GM18498 (cell line): ENCODE results near the gene PTX3.

Experiments
- ATAC-seq: cut with Tn5 transposase; IDR thresholded peaks from one replicate; pipeline ENCODE4 v1.9.1; 2021; ENCODE audit warnings: mild to moderate bottlenecking, moderate library complexity; ENCODE audit not compliant: unreplicated experiment

Gene PTX3

GRCh38 chr3:157471064-157471463, 34.4 kb downstream of the PTX3 start:
- no peak for ATAC-seq

- no peak for ATAC-seq
These were observed 36.0 kb downstream of the PTX3 start for GRCh38 chr3:157472648-157473047.

- ATAC-seq: no peak
These were observed 39.3 kb downstream of the PTX3 start for GRCh38 chr3:157475921-157476414.

GRCh38 chr3:157477441-157477840, 40.8 kb downstream of the PTX3 start:
- ATAC-seq: no peak

GRCh38 chr3:157479464-157480243, 43.0 kb downstream of the PTX3 start:
- ATAC-seq: no peak

- ATAC-seq: no peak
These were observed 50.7 kb downstream of the PTX3 start for GRCh38 chr3:157487339-157487738.

- no peak for ATAC-seq
These were observed 51.5 kb downstream of the PTX3 start for GRCh38 chr3:157488144-157488543.

GRCh38 chr3:157491136-157491535, 54.5 kb downstream of the PTX3 start:
- ATAC-seq: no peak
